ENCODE data around the gene TENM3. TPM values are rescaled to one million over a fixed set of nuclear protein-coding genes. Genes with fewer than 3 reads are reported as not detected.

TENM3 gene
- total and polyA plus RNA-seq, 10 of the 15 experiments (the other 5 are each of a cell fraction or from before 2014, with no cell fraction given), result 0.01 to 1.7 (median 0.08) TPM; not detected in 2

GRCh38 chr4:182344968-182345367, 101.8 kb downstream of the TENM3 start:
- no peaks in the 10 kb centered on the region for H3K79me2 ChIP-seq (ENCODE audit: control insufficient read depth, insufficient read depth, low read length)
- no peaks in the 10 kb centered on the region for H3K4me1 ChIP-seq (ENCODE audit: control insufficient read depth, insufficient read depth, low read length)
- RAD21 ChIA-PET (ENCODE audit: unreplicated experiment), result no interaction called here
- POLR2A ChIA-PET, result no interaction called here
- no peaks in the 10 kb centered on the region for H3K9me3 ChIP-seq (replicated peaks; ENCODE audit: control insufficient read depth, insufficient read depth, low read length)
- no TSS peak for BruUV-seq (replicated peaks)
- in situ Hi-C loops (cut with MboI), result no loop called here
- intact Hi-C loops (cut with micrococcal nuclease; ENCODE audit: unreplicated experiment), result no loop called here
- SMC1A ChIA-PET (ENCODE audit: uncharacterized antibody, unreplicated experiment), result interaction anchor here (1.0 kb wide), 1 partner anchor 55 kb away, joined by 3 read pairs; no protein-coding TSS in a partner anchor
- TF ChIP-seq WRNIP1 (IDR thresholded peaks at IDR 0.05; ENCODE audit: borderline replicate concordance, low read depth, low read length) (no peak), MAX (IDR thresholded peaks at IDR 0.05; ENCODE audit: low read depth, low read length) (no peak), RELA (IDR thresholded peaks at IDR 0.05; ENCODE audit: borderline replicate concordance, partially characterized antibody) (no peak), MLLT1 (IDR thresholded peaks at IDR 0.05) (no peak), HDGF (IDR thresholded peaks at IDR 0.05) (no peak), MEF2A (IDR thresholded peaks at IDR 0.05; ENCODE audit: insufficient read depth, low read depth, low read length) (no peak), IRF3 (IDR thresholded peaks at IDR 0.05) (no peak), NBN (IDR thresholded peaks at IDR 0.05) (no peak), STAT3 (IDR thresholded peaks at IDR 0.05; ENCODE audit: low read depth, low read length) (no peak), POLR2A (IDR thresholded peaks at IDR 0.05; ENCODE audit: low read depth, low read length) (no peak), SPI1 (IDR thresholded peaks at IDR 0.05; ENCODE audit: borderline replicate concordance, insufficient read depth, low read depth, low read length) (no peak), FOXK2 (IDR thresholded peaks at IDR 0.05) (no peak), IKZF2 (IDR thresholded peaks at IDR 0.05) (no peak), PBX3 (IDR thresholded peaks at IDR 0.05; ENCODE audit: insufficient replicate concordance, low read depth, low read length) (no peak)
- TF ChIP-seq, protein P1, sequence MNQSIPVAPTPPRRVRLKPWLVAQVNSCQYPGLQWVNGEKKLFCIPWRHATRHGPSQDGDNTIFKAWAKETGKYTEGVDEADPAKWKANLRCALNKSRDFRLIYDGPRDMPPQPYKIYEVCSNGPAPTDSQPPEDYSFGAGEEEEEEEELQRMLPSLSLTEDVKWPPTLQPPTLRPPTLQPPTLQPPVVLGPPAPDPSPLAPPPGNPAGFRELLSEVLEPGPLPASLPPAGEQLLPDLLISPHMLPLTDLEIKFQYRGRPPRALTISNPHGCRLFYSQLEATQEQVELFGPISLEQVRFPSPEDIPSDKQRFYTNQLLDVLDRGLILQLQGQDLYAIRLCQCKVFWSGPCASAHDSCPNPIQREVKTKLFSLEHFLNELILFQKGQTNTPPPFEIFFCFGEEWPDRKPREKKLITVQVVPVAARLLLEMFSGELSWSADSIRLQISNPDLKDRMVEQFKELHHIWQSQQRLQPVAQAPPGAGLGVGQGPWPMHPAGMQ (IDR thresholded peaks at IDR 0.05; ENCODE audit: borderline replicate concordance), result no peak
- FAIRE-seq (no peak), ATAC-seq (no peak), DNase-seq (ENCODE audit: low read depth, low spot score) (no peak)
- H4K20me1 ChIP-seq (ENCODE audit: control insufficient read depth, insufficient read depth), result no peaks in the 10 kb centered on the region
- H3K9ac ChIP-seq (ENCODE audit: control insufficient read depth, insufficient read depth, low read length), result no peak overlapping the region
- no peaks in the 10 kb centered on the region for H3K36me3 ChIP-seq (ENCODE audit: control insufficient read depth in 2 of 2, insufficient read depth in 2 of 2, low read length in 1 of 2)
- 26% methylated on average over 6 of the region's 6 CpGs for WGBS (ENCODE audit: insufficient coverage, insufficient replicate concordance, low lambda C conversion rate, missing lambda C conversion rate)
- no peak overlapping the region for H3K4me3 ChIP-seq
- no peak overlapping the region for H2AFZ ChIP-seq (ENCODE audit: control insufficient read depth, low read depth, low read length)
- H3K27ac ChIP-seq (ENCODE audit: control insufficient read depth, insufficient read depth), result no peak overlapping the region
- CTCF ChIA-PET, result no interaction called here
- no peaks in the 10 kb centered on the region for H3K27me3 ChIP-seq (replicated peaks in 1 of 2; ENCODE audit: control insufficient read depth in 2 of 2, insufficient read depth in 2 of 2, low read length in 1 of 2)
- H3K4me2 ChIP-seq (ENCODE audit: control insufficient read depth, insufficient read depth), result no peak overlapping the region

Measured in GM12878 (cell line).